Subcutaneous preadipocyte (primary cell): Measurements from ENCODE around the gene FAT3. TPM values are rescaled to one million over a fixed set of nuclear protein-coding genes. Genes with fewer than 3 reads are reported as not detected.

Experiments
- total RNA-seq: library from RNA; depleted of rRNA; stranded (reverse); fragments of >200 nt; gene quantifications from 2 replicates; pipeline ENCODE4 v1.2.3, GENCODE V29; 2012

FAT3 gene
- 0.20 and 0.37 TPM in 2 replicates for total RNA-seq

DNA sequence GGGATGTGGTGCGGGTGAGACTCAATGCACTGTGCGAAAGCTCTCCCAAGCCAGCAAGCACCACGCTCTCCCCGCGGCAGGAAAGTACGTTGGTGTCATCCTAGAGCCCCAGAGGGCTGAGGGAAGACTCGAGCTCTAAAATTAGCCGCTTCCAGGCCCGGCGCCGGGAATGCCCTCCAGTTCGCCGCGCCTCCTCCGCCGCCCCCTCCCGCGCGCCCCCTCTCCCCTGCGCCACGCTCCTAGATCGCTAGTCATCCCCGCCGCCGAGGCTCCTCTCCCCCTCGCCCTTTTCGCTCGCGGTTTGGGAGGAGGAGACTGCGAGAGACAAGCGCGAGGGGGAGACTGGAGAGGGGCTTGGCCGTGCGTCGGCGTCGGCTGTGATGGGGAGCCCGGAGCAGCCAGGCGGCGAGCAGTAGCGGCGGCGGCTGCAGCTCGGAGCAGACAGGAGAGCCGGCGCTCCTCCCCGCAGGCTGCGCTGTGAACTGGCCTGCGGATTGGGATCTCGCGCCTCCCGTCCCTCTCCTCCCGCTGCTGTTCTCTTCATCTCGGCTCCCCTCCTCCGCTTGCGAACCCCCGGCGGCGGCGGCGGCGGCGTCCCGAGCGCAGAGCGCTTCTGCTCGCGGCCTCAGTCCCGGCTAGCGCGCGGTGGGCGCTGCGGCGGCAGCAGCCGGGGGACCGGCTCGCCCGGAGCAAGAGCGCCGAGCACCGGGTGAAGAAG lies at the start of gene FAT3:
Gene FAT3, plus strand, starts transcription at position 412 of the 718 bp plus-strand sequence. CDS start 127,295 bp downstream, outside the sequence.

